D721Med (cell line): ENCODE measurements around the gene GNG7.
"Not testable (repeated sequence)": the region's sequence is repeated elsewhere in the genome, so short reads cannot be mapped to it uniquely, and the experiment has no call there.

ENCODE experiments used
- DNase-seq: peaks from one replicate; pipeline ENCODE4 v3.0.0; 2011; ENCODE audit warnings: low spot score; ENCODE audit not compliant: insufficient read length
- FAIRE-seq: peaks from 2 replicates; lab custom pipeline; 2011; peaks lifted over from hg19 to GRCh38; lab: Jason Lieb, UNC
- CTCF ChIP-seq: IDR thresholded peaks from 2 replicates; pipeline ENCODE4 v1.5.1; 2012; ENCODE audit warnings: mild to moderate bottlenecking, control low read depth; ENCODE audit not compliant: insufficient read depth; ENCODE audit errors: missing control alignments

The GNG7 gene

GRCh38 chr19:2524361-2524839, 178.1 kb downstream of the GNG7 start:
- FAIRE-seq (no peak), DNase-seq (no peak)
- no peak for TF ChIP-seq CTCF

GRCh38 chr19:2523630-2524311, 178.7 kb downstream of the GNG7 start:
- no peak for FAIRE-seq
- no peak for TF ChIP-seq CTCF
- DNase-seq, result no peak

GRCh38 chr19:2519482-2519881, 183.0 kb downstream of the GNG7 start:
- FAIRE-seq, result no peak
- no peak for DNase-seq
- no peak for TF ChIP-seq CTCF

GRCh38 chr19:2518856-2519255, 183.6 kb downstream of the GNG7 start:
- not testable (repeated sequence) for FAIRE-seq, DNase-seq

GRCh38 chr19:2517881-2518601, 184.5 kb downstream of the GNG7 start:
- DNase-seq (no peak), FAIRE-seq (no peak)
- TF ChIP-seq CTCF, result no peak

GRCh38 chr19:2516727-2517126, 185.8 kb downstream of the GNG7 start:
- no peak for FAIRE-seq
- no peak for TF ChIP-seq CTCF
- DNase-seq, result no peak

- no peak for DNase-seq
- FAIRE-seq, result no peak
- TF ChIP-seq CTCF, result no peak
These were observed 187.4 kb downstream of the GNG7 start for GRCh38 chr19:2514981-2515518.
